Muscle layer of colon (tissue), 2 donors: ENCODE data around the gene WDR64.

Experiments used
- H3K27ac ChIP-seq: one replicate; pipeline ENCODE4 v1.7.0; 2013; ENCODE audit warnings: low read depth, mild to moderate bottlenecking, low read length, moderate library complexity
- H3K27me3 ChIP-seq, 2 donors: one replicate each; pipeline ENCODE4 v1.7.0; 2013; ENCODE audit warnings: low read length in 2 of 2, mild to moderate bottlenecking in 2 of 2; ENCODE audit not compliant: insufficient read depth in 2 of 2, control insufficient read depth in 1 of 2
- H3K36me3 ChIP-seq: one replicate; pipeline ENCODE4 v1.7.0; 2013; ENCODE audit warnings: mild to moderate bottlenecking, low read length; ENCODE audit not compliant: insufficient read depth
- H3K4me1 ChIP-seq: one replicate; pipeline ENCODE4 v1.7.0; 2013; ENCODE audit warnings: mild to moderate bottlenecking, low read length; ENCODE audit not compliant: insufficient read depth
- H3K4me3 ChIP-seq, 2 donors: one replicate each; pipeline ENCODE4 v1.7.0; 2013; ENCODE audit warnings: low read length in 2 of 2, low read depth in 1 of 2, mild to moderate bottlenecking in 1 of 2, moderate library complexity in 1 of 2
- H3K9ac ChIP-seq: one replicate; pipeline ENCODE4 v1.7.0; 2013; ENCODE audit warnings: low read length
- H3K9me3 ChIP-seq: one replicate; pipeline ENCODE4 v1.7.0; 2013; ENCODE audit warnings: mild to moderate bottlenecking, low read length
- donor health status: abdominal sarcoma.
- donor health status: Adenocarcinoma of cecum.

WDR64 gene

DNA sequence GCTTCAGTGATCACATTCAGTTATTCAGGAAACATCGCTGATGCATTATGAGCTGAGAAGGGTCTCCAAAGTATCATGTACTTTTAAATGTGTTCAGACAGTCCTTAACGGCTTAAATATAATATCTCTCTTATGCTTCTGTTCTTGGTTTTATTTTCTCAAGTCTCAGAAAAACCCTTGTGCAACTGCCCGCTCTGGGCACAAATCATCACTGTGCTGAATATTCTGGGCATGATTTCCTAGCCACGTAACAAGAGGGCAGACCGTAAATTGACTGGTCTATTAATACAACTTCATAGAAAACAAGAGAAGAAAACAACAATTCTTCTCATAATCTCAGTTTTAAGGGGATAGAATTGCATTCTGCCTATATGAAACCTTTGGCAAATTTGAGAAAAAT is 99.4 kb downstream of the WDR64 start:
- no peaks in the 10 kb centered on the region for H3K9me3 ChIP-seq
- no peaks in the 10 kb centered on the region for H3K27me3 ChIP-seq
- no peak overlapping the region for H3K9ac ChIP-seq
- peaks cover 7% of the 10 kb centered on the region for H3K4me1 ChIP-seq
- no peak overlapping the region for H3K4me3 ChIP-seq
- no peaks in the 10 kb centered on the region for H3K36me3 ChIP-seq
- no peak overlapping the region for H3K27ac ChIP-seq

DNA sequence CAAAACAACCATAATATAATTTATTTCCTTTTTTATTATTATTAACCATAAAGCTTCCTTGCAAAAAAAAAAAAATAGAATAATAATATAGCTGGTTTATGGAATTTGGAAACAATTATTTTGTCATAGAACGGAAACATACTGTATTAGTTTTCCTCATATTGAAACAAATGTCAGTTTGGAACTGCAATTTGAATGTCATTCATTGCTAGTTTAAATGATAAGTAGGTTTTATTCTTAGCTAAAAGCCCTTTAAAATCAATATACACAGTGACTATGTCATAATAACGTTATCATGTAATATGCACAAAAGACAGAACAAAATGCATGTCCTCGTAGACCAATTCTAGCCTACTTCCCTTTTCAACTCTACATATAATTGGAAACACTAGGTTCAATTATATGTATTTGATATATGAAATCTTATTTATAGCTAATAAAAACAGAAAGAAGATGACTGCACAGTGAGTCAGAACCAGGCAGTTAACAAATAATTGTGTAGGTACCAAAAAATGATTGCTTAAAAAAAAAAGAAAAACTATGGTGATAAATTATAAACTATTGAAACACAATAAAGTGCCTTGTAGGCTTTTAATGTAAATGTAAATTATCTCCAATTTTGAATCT is 110.7 kb downstream of the WDR64 start:
- Histone ChIP-seq H3K9ac (no peak overlapping the region), H3K27ac (no peak overlapping the region), H3K9me3 (no peaks in the 10 kb centered on the region), H3K4me3 (no peak overlapping the region), H3K4me1 (no peaks in the 10 kb centered on the region), H3K36me3 (no peaks in the 10 kb centered on the region), H3K27me3 (no peaks in the 10 kb centered on the region)

DNA sequence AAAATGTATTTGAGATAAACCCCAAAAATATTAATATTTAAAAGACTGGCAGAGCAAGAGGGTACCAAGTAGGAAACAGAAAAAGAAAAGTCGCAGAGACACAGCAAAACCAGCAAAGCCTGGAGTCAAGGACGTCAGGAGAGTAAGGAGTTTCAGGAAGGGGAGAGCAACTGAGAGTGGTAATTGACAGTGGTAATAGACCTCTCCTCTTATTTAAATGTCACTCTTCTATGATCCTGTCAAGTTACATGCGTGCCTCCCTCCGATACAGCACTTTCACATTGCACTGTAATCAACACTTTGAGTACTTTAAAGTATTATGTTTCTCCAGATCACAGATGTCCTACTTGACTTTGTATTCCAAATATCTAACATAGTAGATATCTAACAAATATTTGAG is 113.3 kb downstream of the WDR64 start:
- no peak overlapping the region for H3K27ac ChIP-seq
- H3K36me3 ChIP-seq = no peaks in the 10 kb centered on the region
- no peaks in the 10 kb centered on the region for H3K27me3 ChIP-seq
- H3K9ac ChIP-seq = no peak overlapping the region
- no peaks in the 10 kb centered on the region for H3K4me1 ChIP-seq
- H3K9me3 ChIP-seq = no peaks in the 10 kb centered on the region
- H3K4me3 ChIP-seq = no peak overlapping the region

DNA sequence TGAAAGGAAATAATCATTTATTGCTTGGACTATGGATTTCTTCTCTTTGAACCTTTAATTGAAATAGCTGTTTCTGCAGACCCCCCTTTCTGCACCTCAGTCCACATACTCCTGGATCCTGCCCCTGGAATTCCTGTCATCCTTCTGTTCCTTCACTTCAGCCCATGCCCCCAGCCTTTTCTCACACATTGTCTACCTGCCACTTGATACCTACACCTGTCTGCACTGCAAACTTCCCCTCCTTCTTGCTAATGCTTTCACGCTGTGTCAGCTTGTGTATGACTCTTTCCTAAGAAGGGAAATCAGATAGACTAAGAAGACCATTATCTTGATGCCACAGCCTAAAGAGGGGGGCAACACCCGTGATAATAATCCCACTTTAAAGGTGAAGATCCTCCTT is 115.7 kb downstream of the WDR64 start:
- no peaks in the 10 kb centered on the region for H3K4me1 ChIP-seq

DNA sequence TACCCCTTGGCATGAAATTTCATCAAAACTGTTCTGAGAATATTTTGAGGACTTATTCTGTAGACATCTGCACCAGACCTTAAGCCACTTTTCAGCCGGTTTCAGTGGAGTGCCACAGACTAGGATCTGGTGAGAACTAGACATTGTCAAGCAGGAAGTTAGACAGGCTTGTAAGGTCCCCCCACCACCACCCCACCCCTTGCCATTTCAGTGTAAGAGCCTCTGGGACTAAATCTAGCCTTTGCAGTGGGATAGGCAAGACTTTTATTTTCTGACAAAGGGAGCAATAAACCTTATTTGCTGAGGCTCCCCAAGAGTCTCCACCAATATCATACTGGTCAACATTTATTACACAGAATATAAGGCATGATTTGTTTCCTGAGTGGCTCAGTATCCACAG is 118.0 kb downstream of the WDR64 start:
- no peaks in the 10 kb centered on the region for H3K36me3 ChIP-seq
- no peaks in the 10 kb centered on the region for H3K4me1 ChIP-seq
- no peak overlapping the region for H3K9ac ChIP-seq
- H3K27ac ChIP-seq = no peak overlapping the region
- no peak overlapping the region for H3K4me3 ChIP-seq
- H3K9me3 ChIP-seq = no peaks in the 10 kb centered on the region
- H3K27me3 ChIP-seq = no peaks in the 10 kb centered on the region

More for the DNA sequence above, 115.7 kb downstream of the WDR64 start:
- no peaks in the 10 kb centered on the region for H3K36me3 ChIP-seq
- H3K27ac ChIP-seq = no peak overlapping the region
- no peak overlapping the region for H3K9ac ChIP-seq
- H3K4me3 ChIP-seq = no peak overlapping the region
- H3K9me3 ChIP-seq = no peaks in the 10 kb centered on the region
- no peaks in the 10 kb centered on the region for H3K27me3 ChIP-seq

DNA sequence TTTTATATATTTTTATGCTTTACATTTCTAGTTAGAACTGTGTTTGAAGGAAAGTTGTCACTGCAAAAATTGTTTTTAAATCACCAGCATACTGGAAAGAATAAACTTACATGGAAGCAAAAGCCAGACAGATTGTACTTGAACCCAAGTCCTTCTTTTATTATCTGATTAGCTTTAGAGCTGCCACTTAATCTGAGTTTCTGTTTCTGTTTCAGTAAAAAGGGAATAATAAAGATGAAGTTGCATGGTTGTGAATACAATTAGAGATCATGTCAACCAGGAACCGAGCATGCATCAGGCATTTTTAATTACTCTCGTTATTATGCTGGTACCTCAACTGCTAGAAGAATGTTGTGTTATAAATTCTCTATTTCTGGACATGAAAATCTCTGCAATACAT is 119.0 kb downstream of the WDR64 start:
- Histone ChIP-seq H3K4me3 (no peak overlapping the region), H3K4me1 (no peaks in the 10 kb centered on the region), H3K9ac (no peak overlapping the region), H3K27me3 (no peaks in the 10 kb centered on the region), H3K27ac (no peak overlapping the region), H3K9me3 (no peaks in the 10 kb centered on the region), H3K36me3 (no peaks in the 10 kb centered on the region)

DNA sequence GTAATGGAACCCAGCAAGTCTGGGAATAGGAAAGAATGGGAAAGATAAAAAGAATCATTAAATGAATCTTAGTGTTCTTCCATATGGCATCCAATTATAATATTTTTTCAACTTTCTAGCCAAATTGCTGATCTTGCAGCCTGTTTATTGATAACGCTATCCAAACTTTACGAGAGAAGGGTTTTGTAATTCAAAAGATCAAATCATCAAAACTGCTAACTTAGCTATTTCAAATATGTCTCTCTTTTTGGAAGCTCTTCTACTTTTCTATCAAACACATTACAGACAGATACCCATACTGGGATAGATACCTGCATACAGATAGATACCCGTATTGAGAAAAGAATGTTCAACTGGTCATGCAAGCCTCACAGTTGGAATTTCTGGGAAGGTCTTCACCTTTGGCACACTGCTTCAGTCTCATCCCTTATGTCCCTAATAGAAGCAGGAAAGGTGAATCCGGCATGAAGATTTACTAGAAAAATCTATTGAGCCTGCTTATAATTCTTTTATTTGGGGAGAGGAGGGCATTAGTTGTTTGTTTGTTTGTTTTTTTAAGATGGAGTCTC is 120.9 kb downstream of the WDR64 start:
- Histone ChIP-seq H3K4me1 (no peaks in the 10 kb centered on the region), H3K27me3 (no peaks in the 10 kb centered on the region), H3K36me3 (no peaks in the 10 kb centered on the region), H3K9me3 (no peaks in the 10 kb centered on the region), H3K4me3 (no peak overlapping the region), H3K27ac (no peak overlapping the region), H3K9ac (no peak overlapping the region)

DNA sequence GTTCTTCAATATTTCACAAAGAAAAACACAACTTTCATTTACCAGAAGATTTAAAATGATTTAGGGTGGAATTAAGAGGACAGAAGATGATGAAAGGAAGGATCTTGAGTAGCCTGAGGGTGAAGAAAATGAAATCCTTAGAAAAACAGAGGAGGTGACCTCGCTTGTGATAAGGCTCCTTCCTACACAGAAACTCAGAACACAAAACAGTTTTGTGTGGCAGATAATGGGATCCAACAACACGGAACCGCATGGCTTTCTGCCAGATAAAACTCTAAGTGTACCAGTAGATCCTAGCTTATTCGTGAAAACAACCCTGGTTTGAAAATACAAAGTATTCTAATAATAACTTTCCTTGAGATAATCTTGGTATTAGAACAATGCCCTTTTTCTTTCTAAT is 121.9 kb downstream of the WDR64 start:
- Histone ChIP-seq H3K27ac (no peak overlapping the region), H3K27me3 (no peaks in the 10 kb centered on the region), H3K4me3 (no peak overlapping the region), H3K9me3 (no peaks in the 10 kb centered on the region), H3K4me1 (no peaks in the 10 kb centered on the region), H3K9ac (no peak overlapping the region), H3K36me3 (no peaks in the 10 kb centered on the region)

DNA sequence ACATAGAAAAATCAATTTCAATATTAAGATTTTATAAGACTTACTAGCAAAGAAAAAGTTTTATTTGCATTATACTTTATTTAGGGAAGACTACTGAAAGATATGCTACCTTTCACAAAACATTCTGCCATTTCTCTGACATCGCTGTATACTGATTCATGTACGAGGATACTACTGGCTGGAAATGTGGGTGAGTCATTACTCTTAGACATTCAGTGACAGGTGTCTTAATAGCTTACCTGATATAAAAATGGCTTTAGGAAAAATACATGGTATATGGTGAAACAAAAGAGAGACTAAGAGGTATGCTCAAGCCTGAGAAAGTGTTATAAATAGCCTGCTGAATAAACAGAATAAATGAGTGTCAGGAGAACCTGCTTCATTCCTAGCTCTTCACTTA is 122.9 kb downstream of the WDR64 start:
- Histone ChIP-seq H3K9me3 (no peaks in the 10 kb centered on the region), H3K27me3 (no peaks in the 10 kb centered on the region), H3K4me1 (no peaks in the 10 kb centered on the region), H3K36me3 (no peaks in the 10 kb centered on the region), H3K9ac (no peak overlapping the region), H3K27ac (no peak overlapping the region), H3K4me3 (no peak overlapping the region)

DNA sequence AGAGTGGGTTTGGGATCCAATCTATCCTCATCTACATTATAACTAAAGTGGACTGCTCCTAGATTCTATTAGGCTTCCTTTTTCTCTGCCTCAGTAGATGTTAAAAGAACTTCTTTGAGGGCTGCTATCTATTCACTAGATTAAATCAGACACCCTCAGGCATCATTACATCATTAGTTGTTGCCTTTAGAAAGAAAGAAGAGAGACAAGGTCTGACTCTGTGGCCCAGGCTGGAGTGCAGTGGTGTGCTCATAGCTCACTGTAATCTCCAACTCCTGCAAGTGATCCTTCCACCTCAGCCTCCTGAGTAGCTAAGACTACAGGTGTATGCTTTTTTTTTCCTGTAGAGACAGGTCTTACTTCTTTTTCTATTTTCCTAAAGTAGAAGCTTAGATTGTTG is 124.8 kb downstream of the WDR64 start:
- H3K27me3 ChIP-seq = no peaks in the 10 kb centered on the region
- H3K9me3 ChIP-seq = no peaks in the 10 kb centered on the region
- no peaks in the 10 kb centered on the region for H3K4me1 ChIP-seq

DNA sequence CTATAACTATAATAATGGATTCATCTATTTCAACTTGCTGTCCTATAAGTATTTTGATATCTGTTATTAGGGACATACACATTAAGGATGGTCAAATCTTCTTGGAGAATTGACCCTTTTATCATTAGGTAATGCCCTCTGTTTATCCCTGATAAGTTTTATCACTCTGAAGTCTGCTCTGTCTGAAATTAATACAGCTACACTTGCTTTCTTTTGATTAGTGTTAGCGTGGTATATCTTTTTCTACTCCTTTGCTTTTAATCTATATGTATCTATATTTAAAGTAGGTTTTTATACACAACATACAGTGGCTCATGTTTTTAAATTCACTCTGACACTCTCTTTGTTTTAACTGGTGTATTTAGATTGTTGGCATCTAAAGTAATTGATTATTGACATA is 126.0 kb downstream of the WDR64 start:
- H3K4me1 ChIP-seq = no peaks in the 10 kb centered on the region
- H3K36me3 ChIP-seq = no peaks in the 10 kb centered on the region
- H3K27me3 ChIP-seq = no peaks in the 10 kb centered on the region
- H3K4me3 ChIP-seq = no peak overlapping the region
- no peaks in the 10 kb centered on the region for H3K9me3 ChIP-seq
- no peak overlapping the region for H3K9ac ChIP-seq
- no peak overlapping the region for H3K27ac ChIP-seq

More for the DNA sequence above, 124.8 kb downstream of the WDR64 start:
- H3K36me3 ChIP-seq = no peaks in the 10 kb centered on the region
- no peak overlapping the region for H3K4me3 ChIP-seq
- H3K27ac ChIP-seq = no peak overlapping the region
- no peak overlapping the region for H3K9ac ChIP-seq

DNA sequence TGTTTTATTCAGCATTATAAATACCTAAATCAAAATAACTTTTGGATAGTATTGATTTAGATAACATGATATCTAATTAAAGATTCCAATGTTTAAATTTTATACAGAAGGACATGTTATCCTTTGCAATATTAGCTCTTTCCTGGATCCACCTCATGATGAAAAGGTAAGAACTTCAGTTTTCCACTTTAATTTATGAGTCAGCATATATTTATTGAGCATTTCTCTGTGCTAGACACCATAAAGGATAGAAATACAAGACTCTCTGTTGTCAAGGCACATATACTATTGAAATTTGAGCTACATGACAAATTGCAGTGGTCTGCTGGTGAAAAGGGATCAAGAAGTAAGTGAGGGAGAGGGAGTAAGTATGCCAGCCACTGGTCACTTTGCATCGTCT is 127.8 kb downstream of the WDR64 start:
- H3K27me3 ChIP-seq = no peaks in the 10 kb centered on the region
- H3K27ac ChIP-seq = no peak overlapping the region
- no peaks in the 10 kb centered on the region for H3K4me1 ChIP-seq
- H3K9ac ChIP-seq = no peak overlapping the region
- H3K36me3 ChIP-seq = no peaks in the 10 kb centered on the region
- H3K9me3 ChIP-seq = no peaks in the 10 kb centered on the region
- H3K4me3 ChIP-seq = no peak overlapping the region
